Sciatic nerve (tissue), 2 donors: ENCODE results near the gene ANKS4B. TPM values are rescaled to one million over a fixed set of nuclear protein-coding genes. Genes with fewer than 3 reads are reported as not detected.
"Not testable (repeated sequence)": the region's sequence is repeated elsewhere in the genome, so short reads cannot be mapped to it uniquely, and the experiment has no call there.

Source experiments
- ATAC-seq: fragments of 200-7000 bp; cut with Tn5 transposase; one replicate; pipeline ENCODE4 v1.9.1; 2020; ENCODE audit warnings: mild to moderate bottlenecking, moderate library complexity
- DNase-seq: peaks from one replicate; pipeline ENCODE4 v3.0.0-alpha.2; 2020; ENCODE audit warnings: low spot score
- intact Hi-C: fragments of 100-400 bp; cut with DNase I; formaldehyde crosslinking; loops from one replicate; pipeline ENCODE4 v1.14.2; 2022
- total RNA-seq: library from RNA; stranded (reverse); fragmentation: NEBNext Ultra II Directional; extraction: Animal tissue kit (Norgen Biotek cat#: 25700); gene quantifications from one replicate; pipeline ENCODE4 v1.2.1, GENCODE V29; 2021
- donor health status: DM: no; HTN: no; CAD: no.
- donor health status: DM: no; HTN: no; CAD: no.

Gene ANKS4B
- total RNA-seq, 1 donor from 2014 or later, result not detected

DNA sequence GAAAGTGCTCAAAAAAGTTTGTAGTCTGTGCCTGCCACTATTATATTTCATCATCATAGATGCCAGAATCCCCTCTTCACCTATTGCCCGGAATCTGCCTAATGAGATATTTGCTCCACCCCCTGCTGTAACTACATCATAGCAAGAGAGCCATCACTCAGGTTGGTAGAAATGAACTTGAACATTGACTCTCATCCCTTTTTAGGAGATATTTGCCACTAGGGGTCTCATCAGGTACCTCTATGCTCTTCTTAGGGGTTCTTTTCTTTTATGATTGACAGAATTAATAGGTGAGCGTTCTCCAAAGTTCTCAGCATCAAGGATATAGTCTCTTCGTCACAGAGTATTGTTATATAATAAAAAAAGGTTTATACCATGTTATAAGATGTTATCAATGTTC lies 20.0 kb downstream of the ANKS4B start:
- intact Hi-C loops, result no loop called here
- ATAC-seq (no peak), DNase-seq (no peak)

DNA sequence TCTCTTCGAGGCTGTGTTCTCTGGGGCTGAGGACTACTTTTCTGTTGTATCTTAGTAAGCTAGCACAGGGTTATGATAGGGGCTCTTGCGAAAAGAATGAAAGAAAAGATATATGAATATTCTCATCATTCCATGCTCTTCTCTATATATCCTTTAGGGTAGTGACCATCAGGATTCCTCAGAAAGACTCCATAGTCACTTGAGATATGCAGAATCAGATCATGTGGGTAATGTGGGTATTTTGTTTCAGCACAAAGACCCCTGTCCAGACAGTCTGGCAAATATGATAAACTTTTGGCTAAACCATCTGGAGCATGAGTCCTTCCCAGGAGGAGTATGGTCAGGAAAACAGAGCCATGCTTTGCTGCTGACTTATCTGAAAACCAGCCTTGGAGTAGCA lies 23.1 kb downstream of the ANKS4B start:
- no peak for ATAC-seq
- no peak for DNase-seq
- intact Hi-C loops, result no loop called here

DNA sequence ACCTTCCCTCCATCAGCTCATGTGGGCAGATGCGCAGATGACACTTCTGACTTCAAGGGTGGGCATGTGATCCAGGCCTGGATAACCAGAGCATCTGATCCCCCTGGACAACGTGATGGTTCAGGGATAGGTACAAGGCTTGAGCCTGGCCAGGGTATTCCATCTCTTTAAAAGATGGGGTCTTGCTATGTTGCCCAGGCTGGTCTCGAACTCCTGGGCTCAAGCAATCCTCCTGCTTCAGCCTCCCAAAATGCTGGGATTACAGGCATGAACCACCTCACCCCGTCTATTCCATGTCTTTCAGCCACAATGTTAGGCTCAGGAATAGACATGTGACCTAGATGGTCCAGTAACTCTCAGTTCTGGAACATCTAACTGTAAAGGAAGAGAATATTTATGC lies 23.8 kb downstream of the ANKS4B start:
- no peak for DNase-seq
- no peak for ATAC-seq
- intact Hi-C loops, result no loop called here

DNA sequence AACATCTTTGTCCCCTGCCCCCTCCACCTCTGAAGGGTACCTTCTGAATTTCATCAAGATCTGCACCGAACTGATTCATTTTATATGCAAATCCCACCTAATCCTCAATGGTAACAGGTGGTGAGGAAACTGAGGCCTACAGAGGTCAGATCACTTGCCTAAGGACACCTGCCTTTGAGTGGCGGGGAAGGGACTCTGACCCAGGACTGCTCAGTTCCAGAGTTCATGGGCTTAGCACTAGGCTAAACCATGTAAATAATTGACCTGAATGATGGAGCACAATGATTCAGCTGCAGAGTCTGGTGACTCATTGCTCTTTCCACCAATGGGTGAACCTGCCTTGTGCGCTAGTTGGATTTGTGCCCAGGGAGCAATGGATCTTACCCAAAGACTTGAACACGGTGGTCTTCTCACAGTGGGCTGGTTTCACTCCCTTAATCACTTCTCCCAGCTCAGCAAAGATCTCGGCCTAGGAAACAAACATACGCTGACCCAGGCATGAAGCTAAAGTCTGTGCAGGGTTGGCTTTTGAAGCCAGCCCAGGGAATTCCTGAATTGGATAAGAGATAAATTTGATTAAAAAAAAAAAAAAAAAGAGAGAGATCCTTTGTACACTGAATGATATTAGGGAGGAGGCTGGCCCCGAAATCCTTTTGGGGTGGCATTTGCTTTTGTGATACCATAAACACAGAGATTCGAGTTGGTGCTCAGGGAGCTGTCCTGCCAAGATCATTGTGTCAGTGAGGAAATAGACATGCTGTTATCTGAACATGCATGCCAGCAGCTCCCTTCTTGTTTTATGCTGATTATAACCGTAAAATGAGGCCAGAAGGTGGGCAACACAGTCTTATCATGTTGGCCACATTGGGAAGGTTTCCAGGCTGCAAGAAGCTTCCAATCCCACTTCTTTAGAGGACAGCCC lies 27.6 kb downstream of the ANKS4B start:
- DNase-seq (no peak), ATAC-seq (no peak)
- intact Hi-C loops, result no loop called here

DNA sequence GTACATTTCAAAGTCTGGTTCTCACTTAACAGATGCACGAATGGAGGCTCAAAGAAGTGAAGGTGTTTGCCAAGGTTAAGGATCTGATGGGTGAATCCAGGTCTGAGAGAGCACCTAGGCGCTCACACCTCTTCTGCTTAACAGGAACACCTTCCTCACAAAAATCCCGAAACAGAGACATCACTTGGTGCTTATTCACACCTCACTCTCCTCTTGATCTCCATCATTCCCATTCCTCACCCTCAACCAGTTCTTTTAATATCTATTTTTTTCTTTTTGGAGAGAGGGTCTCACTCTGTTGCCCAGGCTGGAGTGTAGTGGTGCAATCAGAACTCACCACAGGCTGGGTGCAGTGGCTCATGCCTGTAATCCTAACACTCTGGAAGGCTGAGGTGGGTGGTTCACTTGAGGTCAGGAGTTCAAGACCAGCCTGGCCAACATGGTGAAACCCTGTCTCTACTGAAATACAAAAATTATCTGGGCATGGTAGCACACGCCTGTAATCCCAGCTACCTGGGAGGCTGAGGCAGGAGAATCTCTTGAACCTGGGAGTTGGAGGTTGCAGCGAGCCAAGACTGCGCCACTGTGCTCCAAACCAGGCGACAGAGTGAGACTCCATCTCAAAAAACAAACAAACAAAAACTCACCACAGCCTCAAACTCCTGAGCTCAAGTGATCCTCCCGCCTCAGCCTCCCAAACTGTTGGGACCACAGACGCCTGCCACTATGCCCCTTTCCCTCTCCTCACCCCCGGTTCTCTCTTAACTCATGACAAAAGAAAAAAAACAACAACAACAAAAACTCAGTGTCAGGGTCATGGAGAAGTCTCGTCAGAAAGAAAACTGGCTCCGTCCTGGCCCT lies 29.5 kb downstream of the ANKS4B start:
- intact Hi-C loops, result no loop called here
- ATAC-seq (no peak), DNase-seq (no peak)

DNA sequence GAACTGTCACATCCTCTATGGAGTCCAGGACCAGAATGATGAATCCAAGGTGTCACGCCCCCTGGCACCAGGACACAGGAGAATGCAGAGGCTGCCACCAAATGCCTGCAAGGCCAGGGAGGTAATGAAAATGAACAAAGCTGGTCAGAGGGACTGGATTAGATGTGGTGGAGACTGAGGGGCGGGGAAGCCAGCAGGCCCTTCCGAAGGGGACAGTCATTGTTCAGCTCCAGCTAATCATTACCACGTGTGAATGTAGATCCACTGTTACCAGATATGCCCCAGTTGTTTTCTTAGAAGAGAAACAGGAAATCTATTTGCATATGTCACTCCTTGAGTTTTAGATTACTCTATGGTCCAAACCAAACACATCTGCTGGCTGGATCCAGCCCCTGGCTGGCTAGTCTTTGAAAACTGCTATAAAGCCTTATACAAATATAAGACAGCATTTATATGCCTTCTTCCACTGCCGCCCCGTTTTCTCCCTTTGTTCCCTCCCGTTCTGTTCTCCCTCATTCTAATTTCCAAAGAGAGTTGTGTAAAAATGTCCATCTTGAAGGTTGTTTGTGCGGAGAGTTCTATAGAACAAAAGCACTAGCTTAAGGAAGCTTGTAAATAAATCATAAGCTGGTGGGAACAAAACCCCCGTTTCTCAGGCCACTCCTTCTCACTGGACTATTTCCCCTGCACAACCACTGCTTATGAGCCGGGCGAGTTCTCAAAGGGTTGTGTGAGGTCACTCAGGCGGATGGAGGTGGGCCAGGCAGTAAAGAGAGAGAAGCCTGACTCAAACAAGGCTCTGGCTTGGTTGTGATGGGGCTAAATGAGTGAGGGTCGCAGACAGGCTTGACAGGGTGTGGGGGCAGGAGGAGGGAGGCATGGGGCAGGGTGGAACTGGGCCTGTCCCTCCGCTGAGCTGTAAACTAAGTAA lies 30.4 kb downstream of the ANKS4B start:
- ATAC-seq (peak; percentile 30), DNase-seq (no peak)
- intact Hi-C loops, result no loop called here

DNA sequence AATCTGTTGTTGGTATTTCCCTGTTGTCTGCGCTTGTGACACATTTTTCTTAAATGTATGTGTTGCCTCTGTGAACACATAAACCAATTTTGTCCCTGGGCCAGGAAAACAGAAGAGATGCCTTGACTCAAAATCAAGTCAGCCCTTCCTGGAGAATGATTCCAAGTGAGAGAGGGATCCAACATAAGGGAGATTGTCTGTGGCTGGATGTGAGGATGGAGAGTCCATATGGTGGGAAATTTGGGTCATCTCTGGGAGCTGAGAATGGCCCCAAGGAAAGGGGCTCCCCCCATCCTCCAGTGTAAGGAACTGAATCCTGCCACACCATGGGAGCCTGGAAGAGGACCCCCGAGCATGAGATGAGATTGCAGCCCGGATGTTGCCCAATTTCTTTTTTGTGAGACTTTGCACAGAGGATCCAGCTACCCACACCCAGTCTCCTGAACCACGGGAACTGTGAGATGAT lies 31.1 kb downstream of the ANKS4B start:
- ATAC-seq, result no peak
- intact Hi-C loops, result no loop called here
- DNase-seq, result no peak

DNA sequence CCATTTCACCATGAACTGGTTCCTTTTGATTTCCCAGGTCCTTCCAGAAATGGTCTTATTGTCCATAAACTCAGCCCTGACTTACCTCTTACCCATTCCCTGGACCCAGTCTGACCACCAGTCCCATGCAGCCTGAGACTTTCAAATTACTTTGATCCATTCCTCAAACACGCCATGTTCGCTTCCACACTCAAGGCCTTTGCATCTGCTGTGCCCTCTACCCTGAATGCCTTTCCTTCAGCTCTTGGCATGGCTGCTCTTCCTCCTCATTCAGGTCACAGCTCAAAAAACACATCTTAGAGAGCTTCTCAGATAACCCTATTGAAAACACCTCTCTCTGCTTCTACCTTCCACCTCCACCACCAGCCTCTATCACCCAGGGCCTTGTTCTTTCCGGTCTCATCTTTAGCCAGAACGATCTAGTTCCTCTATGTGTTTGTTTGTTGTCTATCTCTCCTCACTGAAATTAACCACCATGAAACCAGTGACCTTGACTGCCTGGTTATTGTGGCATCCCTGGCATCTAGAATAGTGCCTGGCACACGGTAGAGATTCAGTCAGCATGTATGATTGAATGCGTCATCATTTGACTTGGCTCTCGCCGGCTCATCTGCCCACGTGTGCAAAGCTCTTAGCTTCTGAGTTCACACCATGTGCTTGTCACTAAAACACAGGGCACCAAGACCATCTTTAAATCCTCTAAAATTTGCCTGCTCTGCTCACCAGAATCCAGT lies 31.8 kb downstream of the ANKS4B start:
- no peak for ATAC-seq
- DNase-seq, result no peak
- intact Hi-C loops, result no loop called here

DNA sequence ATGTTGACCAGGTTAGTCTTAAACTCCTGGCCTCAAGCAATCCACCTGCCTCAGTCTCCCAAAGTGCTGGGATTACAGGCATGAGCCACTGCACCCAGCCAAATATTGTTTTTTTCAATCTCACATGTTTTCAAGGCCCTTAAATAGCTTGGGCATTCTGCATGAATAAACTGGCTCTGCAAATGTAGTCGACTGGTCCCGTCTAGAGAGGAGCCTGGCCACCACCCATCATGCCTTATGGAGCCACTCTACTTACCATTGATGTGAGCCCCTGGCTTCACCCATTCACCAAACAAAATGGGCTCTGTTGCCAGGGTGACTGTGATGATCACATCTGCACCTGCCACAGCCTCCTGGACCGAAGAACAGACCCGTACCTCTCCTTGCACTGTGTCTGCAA lies 33.8 kb downstream of the ANKS4B start:
- no peak for DNase-seq
- ATAC-seq, result no peak
- intact Hi-C loops, result no loop called here

DNA sequence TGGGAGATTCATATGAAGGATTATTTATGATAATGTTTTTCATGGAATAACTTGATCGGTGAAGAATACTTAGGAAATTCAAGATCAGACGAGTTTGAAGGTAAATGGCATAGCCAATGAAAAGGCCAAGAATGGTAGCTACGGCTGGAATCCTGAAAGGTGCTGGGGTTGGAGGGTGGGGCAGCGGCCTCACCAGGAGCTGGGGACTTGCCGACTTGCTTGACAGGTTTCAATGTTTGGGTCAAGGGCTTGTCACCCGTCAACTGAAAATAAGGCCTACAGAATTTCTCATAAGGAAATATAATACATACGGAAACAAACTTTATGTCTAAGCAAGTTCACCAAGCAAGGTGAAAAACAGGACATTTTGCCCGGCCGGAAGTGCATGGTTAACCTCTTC lies 34.7 kb downstream of the ANKS4B start:
- no peak for ATAC-seq
- no peak for DNase-seq
- intact Hi-C loops, result no loop called here

DNA sequence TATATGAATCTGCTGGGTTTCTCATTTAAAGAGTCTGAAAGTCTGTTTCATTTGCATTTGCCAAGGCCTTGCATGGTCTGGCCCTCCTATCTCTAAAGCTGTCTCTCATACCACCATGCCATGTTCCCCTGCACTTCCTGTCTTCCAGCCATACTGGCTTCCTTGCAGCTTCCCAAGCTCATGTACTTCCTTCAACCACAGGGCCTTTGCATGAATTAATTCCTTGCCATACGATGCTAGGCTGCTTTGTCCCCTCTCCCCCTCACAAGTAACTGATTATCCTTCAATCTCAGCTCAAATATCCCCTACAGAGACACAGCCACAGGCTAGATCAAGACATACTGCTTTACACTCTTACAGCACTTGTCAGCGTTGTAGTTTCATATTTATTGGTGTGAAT lies 38.8 kb downstream of the ANKS4B start:
- intact Hi-C loops, result no loop called here
- DNase-seq (no peak), ATAC-seq (no peak)

DNA sequence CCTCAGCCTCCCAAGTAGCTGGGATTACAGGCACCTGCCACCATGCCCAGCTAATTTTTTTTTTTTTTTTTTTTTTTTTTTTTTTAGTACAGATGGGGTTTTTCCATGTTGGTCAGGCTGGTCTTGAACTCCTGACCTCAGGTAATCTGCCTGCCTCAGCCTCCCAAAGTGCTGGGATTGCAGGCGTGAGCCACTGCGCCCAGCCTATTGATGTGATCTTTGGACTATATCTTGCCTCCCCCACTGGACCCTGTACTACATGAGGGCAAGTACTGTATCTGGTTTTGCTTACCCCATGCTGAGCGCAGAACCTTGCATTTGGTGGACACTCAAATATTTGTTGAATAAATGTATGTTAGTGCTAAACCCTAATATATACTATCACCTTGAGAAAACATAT lies 39.3 kb downstream of the ANKS4B start:
- ATAC-seq, intact Hi-C loops, DNase-seq: not testable (repeated sequence)

DNA sequence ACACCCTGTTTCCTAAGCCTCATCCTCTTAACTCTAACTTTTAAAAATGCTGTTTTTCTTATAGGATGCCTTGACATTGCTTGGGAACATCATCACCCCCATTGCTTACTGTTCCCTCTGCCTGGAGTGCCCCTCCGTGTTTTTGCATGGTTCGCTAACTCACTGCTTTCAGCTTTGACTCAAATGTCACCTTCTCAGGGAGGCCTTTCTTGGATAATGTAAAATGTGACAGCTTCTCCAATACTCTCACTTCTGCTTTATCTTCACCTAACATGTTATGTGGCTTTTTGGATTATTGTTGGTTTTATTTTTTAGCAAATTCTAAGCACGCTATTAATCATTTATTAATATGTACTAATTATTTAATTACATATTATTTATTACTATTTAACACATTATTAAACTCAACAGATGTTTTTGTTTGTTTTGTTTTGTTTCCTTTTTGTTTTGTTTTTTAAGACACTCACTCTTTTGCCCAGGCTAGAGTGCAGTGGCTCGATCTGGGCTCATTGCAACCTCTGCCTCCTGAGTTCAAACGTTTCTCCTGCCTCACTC lies 40.8 kb downstream of the ANKS4B start:
- no peak for DNase-seq
- ATAC-seq, result no peak
- intact Hi-C loops, result no loop called here

DNA sequence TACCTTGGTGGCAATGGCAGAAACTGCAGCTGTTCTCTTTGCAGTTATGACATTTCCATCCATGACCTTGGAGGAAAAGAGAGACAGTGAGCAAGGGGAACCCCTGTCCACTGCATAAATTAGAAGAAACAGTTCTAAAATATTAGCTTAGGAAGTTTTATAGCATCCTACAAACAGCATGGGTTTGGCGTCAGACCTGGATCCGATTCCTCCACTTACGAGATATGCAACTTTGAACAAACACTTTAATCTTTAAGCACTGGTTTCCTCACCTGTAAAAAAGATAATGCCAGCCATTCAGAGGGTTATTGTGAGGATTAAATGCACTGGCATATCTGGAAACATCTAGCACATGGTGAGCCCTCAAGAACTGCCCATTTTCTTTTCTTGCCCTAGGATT lies 42.0 kb downstream of the ANKS4B start:
- no peak for ATAC-seq
- DNase-seq, result no peak
- intact Hi-C loops, result no loop called here

DNA sequence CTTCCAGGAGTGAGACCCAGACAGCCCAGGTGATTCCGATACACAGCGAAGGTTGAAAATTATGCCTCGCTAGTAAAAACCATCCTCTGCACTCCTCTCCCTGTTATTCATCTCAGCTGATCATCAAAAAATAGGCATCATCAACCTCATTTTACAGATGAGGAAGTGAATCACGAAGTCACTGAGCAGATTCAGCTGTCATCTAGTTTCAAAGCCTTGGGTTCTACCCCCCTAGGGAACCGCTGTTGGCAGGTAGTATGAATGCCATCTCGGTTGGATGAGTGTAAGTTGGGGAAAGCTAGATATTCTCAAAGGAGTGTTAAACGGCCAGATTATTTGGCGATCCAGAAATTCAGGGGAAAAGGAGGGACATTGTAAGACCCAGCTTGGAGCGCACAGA lies 42.6 kb downstream of the ANKS4B start:
- intact Hi-C loops, result no loop called here
- ATAC-seq, result no peak

DNA sequence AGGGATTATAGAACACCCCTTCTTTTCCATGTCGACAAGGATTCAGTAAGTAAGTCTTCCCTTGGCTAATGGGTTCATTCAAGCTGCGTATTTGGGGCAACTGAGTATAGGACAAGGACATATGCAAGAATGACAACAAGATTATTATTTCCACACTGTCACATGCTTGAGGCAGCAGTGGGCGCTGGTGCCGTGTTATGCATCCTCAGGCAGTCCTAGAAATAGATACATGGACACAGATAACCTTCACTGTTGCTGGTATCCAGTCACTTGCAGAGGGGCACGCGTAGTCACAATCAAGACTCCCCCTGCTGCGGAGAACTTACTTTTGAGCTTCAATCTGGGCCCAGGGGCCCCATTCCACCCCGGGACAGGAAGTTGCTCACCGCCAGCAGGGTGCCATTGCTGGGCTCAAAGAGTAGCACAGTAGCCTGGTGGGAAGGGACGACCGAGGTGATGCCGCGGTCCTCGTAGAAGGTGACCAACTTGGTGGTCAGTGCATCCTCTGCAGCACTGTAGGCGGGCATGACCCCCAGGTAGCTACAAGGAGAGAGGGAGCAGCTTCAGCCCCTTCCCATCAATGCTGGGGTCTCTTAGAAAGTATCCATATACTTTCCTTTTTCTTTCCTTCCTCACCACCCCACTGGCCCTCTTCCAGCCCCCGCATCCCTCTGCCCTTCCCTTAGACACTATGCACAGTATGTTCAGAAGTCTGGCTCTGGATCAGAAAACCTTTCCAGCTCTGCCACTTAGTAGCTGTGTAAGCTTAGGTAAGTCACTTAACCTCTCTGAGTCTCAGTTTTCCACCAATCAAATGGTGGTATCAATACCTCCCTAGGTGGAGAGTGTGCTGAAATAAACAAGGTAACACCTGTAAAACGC lies 43.8 kb downstream of the ANKS4B start:
- intact Hi-C loops, result no loop called here
- ATAC-seq (no peak), DNase-seq (no peak)

More for the DNA sequence above, 42.6 kb downstream of the ANKS4B start:
- no peak for DNase-seq
